Gastrocnemius medialis (tissue), 4 donors: ENCODE results near the gene MAD1L1.
"Not testable (repeated sequence)": the region's sequence is repeated elsewhere in the genome, so short reads cannot be mapped to it uniquely, and the experiment has no call there.

Experiments used
- CTCF ChIP-seq, 5 experiments: fragments of 450-650 bp in 3 of 5; fragments of 200-600 bp in 2 of 5; sonication (generic) in 2 of 5; IDR thresholded peaks in 4 of 5; conservative IDR thresholded peaks in 1 of 5; 1 replicate in 4 of 5; 2 replicates in 1 of 5; pipeline ENCODE4 v1.5.1; 2016 to 2019; ENCODE audit warnings: antibody characterized with exemption in 5 of 5, mild to moderate bottlenecking in 3 of 5, moderate library complexity in 3 of 5
- POLR2A ChIP-seq, 2 donors: fragments of 450-650 bp; IDR thresholded peaks; one replicate each; pipeline ENCODE4 v1.6.1; 2017; ENCODE audit warnings: antibody characterized with exemption in 2 of 2, mild to moderate bottlenecking in 2 of 2, moderate library complexity in 2 of 2

DNA sequence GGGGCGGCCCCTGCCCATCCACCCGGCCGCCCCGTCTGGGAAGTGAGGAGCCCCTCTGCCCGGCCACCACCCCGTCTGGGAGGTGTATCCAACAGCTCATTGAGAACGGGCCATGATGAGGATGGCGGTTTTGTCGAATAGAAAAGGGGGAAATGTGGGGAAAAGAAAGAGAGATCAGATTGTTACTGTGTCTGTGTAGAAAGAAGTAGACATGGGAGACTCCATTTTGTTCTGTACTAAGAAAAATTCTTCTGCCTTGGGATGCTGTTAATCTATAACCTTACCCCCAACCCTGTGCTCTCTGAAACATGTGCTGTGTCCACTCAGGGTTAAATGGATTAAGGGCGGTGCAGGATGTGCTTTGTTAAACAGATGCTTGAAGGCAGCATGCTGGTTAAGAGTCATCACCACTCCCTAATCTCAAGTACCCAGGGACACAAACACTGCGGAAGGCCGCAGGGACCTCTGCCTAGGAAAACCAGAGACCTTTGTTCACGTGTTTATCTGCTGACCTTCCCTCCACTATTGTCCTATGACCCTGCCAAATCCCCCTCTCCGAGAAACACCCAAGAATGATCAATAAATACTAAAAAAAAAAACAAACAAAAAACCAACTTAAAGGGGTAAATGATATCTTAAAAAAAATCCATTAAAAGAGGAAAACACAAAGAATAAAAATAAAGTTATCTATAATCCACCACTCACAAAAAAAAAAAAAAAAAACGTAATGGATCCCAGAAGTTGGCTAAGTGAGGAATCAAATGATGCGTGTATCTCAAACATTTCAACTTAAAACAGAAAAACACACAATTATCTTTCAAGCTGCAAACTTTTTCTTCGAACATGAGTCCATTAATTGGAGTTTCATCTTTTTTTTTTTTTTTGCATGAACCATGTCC, 70.5 kb downstream of the MAD1L1 start:
- TF ChIP-seq CTCF (IDR thresholded peaks at IDR 0.05 in 4 of 5, conservative IDR thresholded peaks at IDR 0.05 in 1 of 5); POLR2A (IDR thresholded peaks at IDR 0.05): not testable (repeated sequence)
